Measurements from ENCODE around the gene ZDHHC13.

- TF ChIP-seq CTCF (IDR thresholded peaks at IDR 0.05 in 2 of 3, conservative IDR thresholded peaks at IDR 0.05 in 1 of 3; ENCODE audit: borderline replicate concordance in 1 of 3, insufficient read depth in 1 of 3, low read depth in 2 of 3, low read length in 2 of 3): no peak
- no peak for TF ChIP-seq CBX3 (IDR thresholded peaks at IDR 0.05; ENCODE audit: low read depth)
- no peak for TF ChIP-seq POLR2A (IDR thresholded peaks at IDR 0.05; ENCODE audit: borderline replicate concordance, extremely low read depth, insufficient read depth, insufficient read length)
- TF ChIP-seq EZH2phosphoT487 (IDR thresholded peaks at IDR 0.05; ENCODE audit: borderline replicate concordance): no peak
- TF ChIP-seq YY1 (IDR thresholded peaks at IDR 0.05; ENCODE audit: extremely low read depth, insufficient replicate concordance, low read depth, low read length): no peak
- no peak for TF ChIP-seq EZH2 (IDR thresholded peaks at IDR 0.05)
These were observed 46.6 kb downstream of the ZDHHC13 start for GRCh38 chr11:19163617-19164016.

Data from HCT116 (cell line).